Breast epithelium (tissue), 3 donors: Measurements from ENCODE around the gene GNE.

Experiments
- CTCF ChIP-seq, 3 donors: fragments of 450-650 bp; IDR thresholded peaks; one replicate each; pipeline ENCODE4 v1.5.1; 2016 to 2017; ENCODE audit warnings: antibody characterized with exemption in 3 of 3, mild to moderate bottlenecking in 3 of 3, moderate library complexity in 3 of 3
- POLR2A ChIP-seq: fragments of 450-650 bp; IDR thresholded peaks from one replicate; pipeline ENCODE4 v1.6.1; 2016; ENCODE audit warnings: antibody characterized with exemption, mild to moderate bottlenecking, moderate library complexity

- no peak for TF ChIP-seq CTCF (IDR thresholded peaks at IDR 0.05)
- TF ChIP-seq POLR2A, result no peak
Measured at GRCh38 chr9:36192196-36192595, 66.1 kb downstream of the GNE start.
